Stimulated activated effector memory CD8-positive, alpha-beta T cell treated with anti-CD3 and anti-CD28 coated beads, Interleukin-12 subunit alpha, Interleukin-12 subunit beta, amount 100 ng/mL, for 72 hours (primary cell): ENCODE measurements around the gene CTBP2.
A peak's percentile ranks its signal among the peaks of the same experiment; 100 is the strongest.

Experiments
- ATAC-seq: fragments of 150-1000 bp; cut with Tn5 transposase; 2 replicates; pipeline ENCODE4 v1.10.0; 2021
- DNase-seq, 2 donors: peaks; one replicate each; pipeline ENCODE4 v3.0.0; 2021 to 2022; ENCODE audit warnings: low spot score in 2 of 2
- H3K27ac Mint-ChIP-seq: one replicate; pipeline ENCODE4 v1.8.0; 2022; ENCODE audit warnings: mild to moderate bottlenecking, mixed read lengths
- H3K36me3 Mint-ChIP-seq: one replicate; pipeline ENCODE4 v1.8.0; 2022; ENCODE audit warnings: mild to moderate bottlenecking, mixed read lengths
- H3K4me1 Mint-ChIP-seq: one replicate; pipeline ENCODE4 v1.8.0; 2022; ENCODE audit warnings: mixed read lengths
- H3K4me3 Mint-ChIP-seq: one replicate; pipeline ENCODE4 v1.8.0; 2022; ENCODE audit warnings: mild to moderate bottlenecking, mixed read lengths
- H3K9me3 Mint-ChIP-seq: one replicate; pipeline ENCODE4 v1.8.0; 2022; ENCODE audit warnings: mixed read lengths

Gene CTBP2

DNA sequence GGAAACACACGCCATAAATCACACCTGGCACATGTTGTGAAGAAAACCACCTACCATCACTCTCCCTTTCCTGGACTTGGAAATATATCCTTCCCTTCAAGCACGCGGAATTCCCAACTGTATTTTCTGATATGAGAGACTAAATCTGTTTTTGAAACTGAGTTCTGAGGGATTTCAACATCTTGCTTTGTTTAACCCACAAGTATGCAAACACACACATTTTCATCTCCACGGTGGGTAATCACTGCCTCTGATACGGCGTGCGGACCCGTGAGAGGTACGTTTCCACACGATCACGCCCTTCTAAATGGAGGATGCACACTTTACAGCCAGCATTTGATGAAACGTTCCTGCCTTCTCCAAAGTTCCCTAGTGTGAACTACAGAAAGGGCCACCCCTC lies 135.0 kb downstream of the CTBP2 start:
- no peak for DNase-seq
- Mint-ChIP-seq H3K4me3 (no peak overlapping the region), H3K27ac (no peak overlapping the region), H3K9me3 (no peaks in the 10 kb centered on the region), H3K4me1 (no peaks in the 10 kb centered on the region), H3K36me3 (no peaks in the 10 kb centered on the region)
- no peak for ATAC-seq

DNA sequence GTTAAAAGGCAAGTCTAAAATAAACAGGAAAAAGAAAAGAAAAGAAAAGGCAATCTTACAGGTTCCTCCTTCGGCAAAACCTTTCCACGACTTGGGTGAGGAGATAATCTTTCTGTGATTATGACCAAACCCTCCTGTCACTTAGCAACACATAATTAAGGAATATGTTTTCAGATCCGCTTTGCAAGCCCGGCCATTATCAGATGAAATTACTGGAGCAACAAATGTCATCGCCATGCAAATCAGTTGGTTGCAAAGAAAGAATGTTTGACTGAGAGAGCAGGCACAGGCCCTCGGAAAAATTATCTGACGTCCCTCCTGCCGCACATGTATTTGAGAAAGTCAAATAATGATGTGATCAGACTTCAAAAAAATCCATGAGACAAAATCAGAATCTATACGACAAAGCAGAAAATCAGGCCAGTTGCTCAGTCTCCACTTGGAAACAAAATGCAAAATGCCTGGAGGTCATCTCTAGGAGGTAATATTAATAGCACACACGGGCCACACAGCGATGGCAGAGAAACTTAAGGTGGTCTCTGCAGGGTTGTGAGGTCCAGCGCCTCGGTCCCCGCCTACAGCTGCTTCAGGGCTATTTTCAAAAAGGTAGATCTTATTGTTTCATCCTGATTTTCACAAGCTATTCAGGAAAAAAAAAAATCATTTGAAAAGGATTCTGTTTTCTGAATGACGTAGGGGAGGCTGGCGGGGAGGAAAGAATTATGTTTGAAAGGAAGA lies 135.7 kb downstream of the CTBP2 start:
- Mint-ChIP-seq H3K4me3 (no peak overlapping the region), H3K4me1 (no peaks in the 10 kb centered on the region), H3K9me3 (no peaks in the 10 kb centered on the region), H3K36me3 (no peaks in the 10 kb centered on the region), H3K27ac (no peak overlapping the region)
- ATAC-seq (no peak), DNase-seq (no peak)

DNA sequence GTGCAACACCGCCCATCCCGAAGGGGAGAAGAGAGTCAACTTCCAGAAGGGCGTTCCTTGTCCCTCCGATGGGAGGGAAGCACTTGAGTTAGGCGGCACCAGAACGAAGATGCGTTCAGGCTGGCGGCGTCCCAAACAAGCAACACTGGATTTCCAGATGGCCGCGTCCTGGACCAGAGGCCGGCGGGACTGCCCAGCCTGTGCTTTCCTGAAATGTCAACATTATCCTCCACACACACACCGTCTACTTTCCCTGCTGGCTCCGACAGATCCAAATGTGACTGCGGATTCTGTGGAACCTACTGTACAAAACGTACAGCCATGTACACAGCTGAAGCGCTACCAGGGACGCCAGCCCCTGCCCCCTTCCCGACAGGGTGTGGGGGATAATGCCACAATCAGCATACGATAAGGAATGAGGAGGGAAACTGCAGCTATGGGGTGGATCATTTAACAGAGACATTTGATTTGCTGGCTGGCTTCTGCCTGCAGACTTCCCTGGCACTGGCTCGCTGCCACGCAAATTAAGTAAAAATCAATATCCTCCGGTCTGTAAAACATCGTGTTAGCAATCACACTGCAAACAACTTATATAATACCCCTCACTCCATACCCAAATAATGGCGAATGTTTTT lies 136.4 kb downstream of the CTBP2 start:
- H3K27ac Mint-ChIP-seq, result no peak overlapping the region
- no peaks in the 10 kb centered on the region for H3K36me3 Mint-ChIP-seq
- no peaks in the 10 kb centered on the region for H3K4me1 Mint-ChIP-seq
- no peak for DNase-seq
- no peak overlapping the region for H3K4me3 Mint-ChIP-seq
- H3K9me3 Mint-ChIP-seq, result no peaks in the 10 kb centered on the region
- ATAC-seq, result no peak

DNA sequence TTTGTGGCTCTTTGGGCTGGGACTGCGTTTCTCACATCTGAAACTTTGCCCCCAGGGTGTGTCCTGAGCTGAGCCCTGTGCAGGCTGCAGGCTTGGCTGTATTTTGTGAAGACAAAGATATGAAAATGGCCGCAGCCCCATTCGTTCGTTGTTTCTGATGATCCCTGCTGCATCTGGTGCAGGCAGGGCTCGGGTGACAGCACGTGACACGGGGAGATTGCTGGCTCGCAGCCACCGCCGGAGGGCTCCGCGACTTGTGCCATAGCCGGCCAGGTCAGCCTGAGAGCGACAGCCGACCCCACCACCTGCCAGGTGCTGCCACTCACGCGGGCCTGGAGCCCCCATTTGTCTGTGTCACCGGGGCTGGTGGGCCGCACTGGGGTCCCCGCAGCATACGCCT lies 137.1 kb downstream of the CTBP2 start:
- Mint-ChIP-seq H3K36me3 (no peaks in the 10 kb centered on the region), H3K27ac (no peak overlapping the region), H3K4me1 (no peaks in the 10 kb centered on the region), H3K4me3 (no peak overlapping the region), H3K9me3 (no peaks in the 10 kb centered on the region)
- ATAC-seq (no peak), DNase-seq (no peak)

DNA sequence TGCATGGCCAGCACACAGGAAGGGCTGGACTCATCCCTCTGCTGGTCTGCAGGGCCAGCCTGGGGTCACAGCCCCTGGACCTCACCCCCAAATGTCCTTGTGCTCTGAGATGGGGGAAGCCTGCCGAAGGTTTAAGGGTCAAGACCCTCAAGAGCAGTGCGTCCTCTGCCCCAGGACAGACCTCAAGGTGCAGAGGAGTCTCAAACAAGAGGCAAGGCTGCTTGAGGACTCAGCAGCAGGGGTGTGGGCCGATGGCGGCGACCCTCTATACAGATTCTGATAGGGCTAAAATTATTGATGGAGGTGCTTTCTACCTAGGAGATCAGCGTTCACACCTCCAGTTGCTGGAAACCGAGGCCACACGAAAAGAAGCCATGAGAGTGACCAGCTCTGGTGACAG lies 137.7 kb downstream of the CTBP2 start:
- DNase-seq (no peak), ATAC-seq (no peak)
- Mint-ChIP-seq H3K27ac (no peak overlapping the region), H3K4me1 (no peaks in the 10 kb centered on the region), H3K9me3 (no peaks in the 10 kb centered on the region), H3K36me3 (no peaks in the 10 kb centered on the region), H3K4me3 (no peak overlapping the region)

DNA sequence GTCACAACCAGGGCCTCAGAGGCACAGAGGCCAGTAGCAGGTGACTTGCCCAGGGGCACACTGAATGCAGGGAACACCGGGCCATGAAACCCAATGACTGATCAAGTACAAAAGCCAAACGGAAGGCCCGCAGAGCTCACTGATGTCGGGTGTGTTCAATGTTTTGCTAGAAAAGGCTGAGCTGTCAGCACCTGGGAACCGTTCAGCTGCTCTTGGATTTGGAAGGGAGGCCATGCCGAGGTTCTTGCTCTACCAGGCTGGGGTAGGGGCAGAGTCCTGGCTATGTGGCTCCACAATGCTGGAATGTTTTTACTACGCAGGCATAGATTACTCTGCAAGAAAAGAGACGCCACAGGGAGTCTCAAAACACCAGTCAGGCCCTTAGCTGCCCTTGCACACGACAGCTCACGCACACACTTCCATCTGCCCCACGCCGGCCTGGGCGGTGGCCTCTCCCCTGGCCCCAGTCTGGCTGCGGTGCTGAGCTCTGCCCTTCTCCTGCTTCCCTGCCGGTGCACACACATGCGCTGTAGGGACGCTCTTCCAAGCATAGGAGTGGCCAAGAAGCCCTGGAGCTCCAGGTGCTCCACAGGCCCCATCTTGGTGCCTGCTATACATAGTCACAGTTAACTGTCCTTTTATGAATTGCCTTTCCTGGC lies 138.5 kb downstream of the CTBP2 start:
- Mint-ChIP-seq H3K4me3 (no peak overlapping the region), H3K4me1 (no peaks in the 10 kb centered on the region), H3K9me3 (no peaks in the 10 kb centered on the region), H3K36me3 (no peaks in the 10 kb centered on the region), H3K27ac (no peak overlapping the region)
- no peak for DNase-seq
- ATAC-seq, result no peak

DNA sequence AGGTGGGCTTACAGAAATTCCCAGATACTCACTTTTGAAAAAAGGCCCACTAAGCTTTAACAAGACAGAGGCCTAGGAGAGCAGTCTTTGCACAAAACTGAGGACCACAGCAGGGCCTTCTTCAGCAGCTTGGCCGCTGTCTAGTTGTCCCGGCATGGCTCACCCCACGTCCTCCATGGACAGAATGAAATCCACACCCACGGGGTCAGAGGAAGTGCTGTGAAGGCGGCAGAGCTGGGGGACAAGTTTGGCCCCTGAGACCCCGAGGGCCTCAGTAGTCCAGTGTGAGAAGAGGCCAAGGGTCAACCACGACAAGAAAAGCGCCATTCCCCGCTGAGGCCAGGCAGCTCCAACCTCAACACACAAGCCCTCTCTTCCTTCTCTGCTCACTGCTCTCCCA lies 139.5 kb downstream of the CTBP2 start:
- ATAC-seq (no peak), DNase-seq (no peak)
- no peak overlapping the region for H3K27ac Mint-ChIP-seq
- no peaks in the 10 kb centered on the region for H3K36me3 Mint-ChIP-seq
- H3K9me3 Mint-ChIP-seq, result no peaks in the 10 kb centered on the region
- H3K4me1 Mint-ChIP-seq, result no peaks in the 10 kb centered on the region
- no peak overlapping the region for H3K4me3 Mint-ChIP-seq

DNA sequence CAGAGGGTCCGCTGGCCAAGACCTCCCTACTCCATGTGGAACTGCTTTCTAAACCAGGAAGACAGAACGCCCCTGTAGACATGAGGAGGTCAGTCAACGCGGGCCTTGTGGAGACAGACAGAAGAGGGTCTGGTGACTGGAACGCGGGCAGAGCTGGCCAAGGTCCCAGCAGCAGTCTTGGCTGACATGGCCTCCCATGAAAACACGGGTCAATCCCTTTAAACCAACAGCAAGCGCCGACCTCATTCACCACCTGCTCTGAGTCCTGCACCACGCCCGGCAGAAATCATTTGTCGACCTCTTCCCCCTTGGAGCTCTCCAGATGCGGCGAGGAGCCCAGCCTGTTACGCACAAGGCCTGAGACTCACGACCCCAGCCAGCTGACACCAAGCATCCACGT lies 140.0 kb downstream of the CTBP2 start:
- no peak overlapping the region for H3K4me3 Mint-ChIP-seq
- ATAC-seq (no peak), DNase-seq (no peak)
- H3K27ac Mint-ChIP-seq, result no peak overlapping the region
- H3K4me1 Mint-ChIP-seq, result peaks cover 4% of the 10 kb centered on the region
- no peaks in the 10 kb centered on the region for H3K9me3 Mint-ChIP-seq
- H3K36me3 Mint-ChIP-seq, result no peaks in the 10 kb centered on the region

DNA sequence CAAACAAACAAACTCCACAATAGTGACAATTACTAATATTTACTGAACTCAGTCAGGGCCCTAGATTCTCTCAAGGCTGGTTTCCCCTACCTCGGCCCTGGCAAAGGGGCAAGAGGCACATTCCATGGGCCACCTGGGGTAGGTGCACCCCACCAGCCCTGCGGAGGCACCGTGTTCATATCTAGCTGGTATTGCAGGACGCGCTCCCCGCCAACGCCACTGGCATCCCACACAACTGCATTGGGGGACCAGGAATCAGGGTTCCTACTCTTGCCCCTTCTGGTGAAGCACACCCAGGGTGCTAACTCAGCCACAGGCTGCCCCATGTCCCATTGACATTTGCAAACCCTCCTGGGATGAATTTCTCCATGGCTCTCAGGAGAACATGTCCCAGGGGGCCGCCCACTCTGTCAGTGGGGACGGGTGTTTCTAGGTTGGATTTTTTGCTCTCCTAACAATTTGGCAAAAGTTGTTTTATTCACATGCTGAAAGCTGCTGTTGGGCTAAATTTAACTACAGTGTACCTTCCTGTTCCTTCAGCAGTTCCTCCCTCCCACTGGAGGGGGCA lies 141.7 kb downstream of the CTBP2 start:
- ATAC-seq, result no peak
- no peak for DNase-seq
- H3K36me3 Mint-ChIP-seq, result no peaks in the 10 kb centered on the region
- no peak overlapping the region for H3K4me3 Mint-ChIP-seq
- no peaks in the 10 kb centered on the region for H3K9me3 Mint-ChIP-seq
- H3K4me1 Mint-ChIP-seq, result peaks cover 16% of the 10 kb centered on the region
- H3K27ac Mint-ChIP-seq, result no peak overlapping the region

DNA sequence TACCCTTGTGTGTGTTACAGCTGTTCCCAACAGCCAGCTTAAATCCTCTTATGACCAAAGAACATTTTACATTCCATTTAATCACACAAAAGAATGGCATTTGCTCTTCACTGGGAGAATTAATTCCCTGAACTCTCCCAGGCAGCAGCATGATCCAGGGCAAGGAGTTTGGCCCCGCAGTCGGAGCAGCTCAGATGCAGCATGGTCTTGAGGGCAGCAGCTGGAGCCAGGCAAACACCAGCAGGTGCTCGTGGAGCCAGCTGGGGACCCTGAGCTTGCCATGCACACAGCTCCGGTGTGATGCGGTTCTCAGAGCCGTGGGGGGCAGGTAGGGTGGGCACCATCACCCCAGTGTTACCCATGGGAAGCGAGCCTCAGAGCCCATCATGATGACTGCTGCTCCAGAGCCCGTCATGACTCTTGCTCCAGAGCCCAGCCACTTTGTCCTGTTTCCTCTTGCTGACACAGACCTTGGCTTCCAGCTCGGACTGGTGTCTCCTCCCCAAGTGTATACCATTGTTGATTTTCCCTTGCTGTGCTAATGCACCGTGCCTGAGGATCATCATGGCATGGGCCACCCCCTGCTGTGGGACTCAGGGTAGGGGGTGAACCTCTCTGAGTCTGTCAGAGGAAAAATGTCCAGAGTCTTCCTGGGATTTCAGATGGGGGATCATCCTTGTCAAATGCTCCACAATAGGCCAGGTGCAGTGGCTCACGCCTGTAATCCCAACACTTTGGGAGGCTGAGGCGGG lies 142.6 kb downstream of the CTBP2 start:
- H3K36me3 Mint-ChIP-seq, result no peaks in the 10 kb centered on the region
- H3K4me3 Mint-ChIP-seq, result no peak overlapping the region
- no peaks in the 10 kb centered on the region for H3K9me3 Mint-ChIP-seq
- DNase-seq (no peak), ATAC-seq (no peak)
- H3K27ac Mint-ChIP-seq, result no peak overlapping the region
- H3K4me1 Mint-ChIP-seq, result peaks cover 16% of the 10 kb centered on the region

DNA sequence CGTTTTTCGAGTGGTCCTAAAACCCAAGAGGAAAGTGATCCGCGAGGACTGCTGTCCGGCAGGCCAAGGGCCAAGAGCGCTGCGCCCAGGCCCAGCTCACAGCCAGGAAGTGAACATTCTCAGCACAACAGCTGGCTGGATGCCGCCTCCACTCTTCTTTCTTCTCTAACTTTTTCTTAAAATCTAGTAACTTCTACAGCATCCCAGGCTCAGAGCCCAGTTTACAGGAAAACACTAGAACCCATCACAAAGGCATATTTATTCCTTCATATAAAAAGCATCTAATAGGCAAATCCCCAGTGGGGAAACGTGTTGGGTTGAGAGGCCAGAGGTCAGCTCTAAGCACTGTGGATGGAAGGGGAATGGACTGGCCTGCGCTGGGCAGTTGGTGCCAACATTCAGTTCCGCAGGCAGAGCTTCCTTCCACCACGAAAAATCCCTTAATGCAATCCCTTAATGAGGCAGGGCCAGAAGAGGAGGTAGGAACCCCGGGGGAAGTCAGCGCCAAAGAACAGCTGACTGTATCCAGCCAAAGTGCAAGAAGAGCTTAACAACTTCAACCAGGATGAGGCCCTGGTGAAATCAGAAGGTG lies 143.7 kb downstream of the CTBP2 start:
- ATAC-seq (no peak), DNase-seq (no peak)
- Mint-ChIP-seq H3K4me1 (peaks cover 16% of the 10 kb centered on the region), H3K27ac (no peak overlapping the region), H3K36me3 (no peaks in the 10 kb centered on the region), H3K4me3 (no peak overlapping the region), H3K9me3 (no peaks in the 10 kb centered on the region)

DNA sequence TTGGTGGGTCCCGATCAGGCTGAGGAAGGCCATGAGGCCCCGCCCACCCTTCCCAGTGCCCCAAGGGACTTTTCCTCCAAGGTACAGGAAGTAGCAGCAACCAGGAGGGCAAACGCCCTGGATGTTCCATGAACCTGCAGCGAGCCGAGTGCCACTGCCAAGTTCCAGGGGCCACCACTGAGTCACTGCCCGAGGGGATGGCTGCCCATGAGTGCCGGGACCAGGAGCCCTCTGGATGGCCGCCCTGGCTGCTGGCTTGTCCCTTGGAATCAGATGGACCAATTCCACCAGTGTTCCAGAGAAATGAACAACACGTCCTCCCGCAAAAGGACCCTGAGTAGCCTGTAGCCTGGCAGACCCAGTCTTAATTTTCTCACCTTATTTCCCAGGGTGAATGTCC lies 144.2 kb downstream of the CTBP2 start:
- Mint-ChIP-seq H3K27ac (no peak overlapping the region), H3K4me1 (peaks cover 16% of the 10 kb centered on the region), H3K9me3 (no peaks in the 10 kb centered on the region), H3K36me3 (no peaks in the 10 kb centered on the region), H3K4me3 (no peak overlapping the region)
- no peak for ATAC-seq
- DNase-seq, result no peak

DNA sequence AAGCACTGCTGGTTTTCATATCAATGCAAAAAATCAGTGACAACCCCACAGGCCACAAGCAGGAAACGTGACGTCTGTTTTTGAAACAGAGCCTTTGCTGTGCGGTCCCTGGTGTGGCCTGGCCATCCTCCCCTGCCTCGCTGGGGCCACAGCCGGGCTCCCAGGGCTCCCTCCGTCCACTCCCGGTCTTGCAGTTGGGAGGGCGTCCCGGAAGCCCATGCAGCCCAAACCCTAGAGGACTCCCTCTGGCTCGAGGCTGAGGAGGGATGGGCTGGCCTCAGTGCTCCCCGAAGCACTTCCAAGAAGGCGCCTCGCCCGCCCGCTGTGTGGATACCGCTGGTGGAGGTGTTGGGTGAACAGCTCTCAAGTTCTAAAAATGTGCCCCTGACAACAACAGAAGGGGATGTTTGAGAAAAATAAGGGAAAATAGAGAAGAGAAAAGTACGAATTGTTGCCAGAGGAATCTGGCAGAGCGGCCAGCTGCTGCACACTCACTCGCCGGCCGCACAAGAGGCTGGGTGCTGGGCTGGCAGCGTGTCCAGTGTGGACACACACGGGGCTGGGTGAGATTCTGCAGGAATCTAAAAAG lies 144.9 kb downstream of the CTBP2 start:
- no peak for DNase-seq
- Mint-ChIP-seq H3K9me3 (no peaks in the 10 kb centered on the region), H3K4me1 (peaks cover 16% of the 10 kb centered on the region), H3K36me3 (no peaks in the 10 kb centered on the region), H3K27ac (no peak overlapping the region), H3K4me3 (peak overlapping the region; percentile 33)
- ATAC-seq, result peak; percentile 70

DNA sequence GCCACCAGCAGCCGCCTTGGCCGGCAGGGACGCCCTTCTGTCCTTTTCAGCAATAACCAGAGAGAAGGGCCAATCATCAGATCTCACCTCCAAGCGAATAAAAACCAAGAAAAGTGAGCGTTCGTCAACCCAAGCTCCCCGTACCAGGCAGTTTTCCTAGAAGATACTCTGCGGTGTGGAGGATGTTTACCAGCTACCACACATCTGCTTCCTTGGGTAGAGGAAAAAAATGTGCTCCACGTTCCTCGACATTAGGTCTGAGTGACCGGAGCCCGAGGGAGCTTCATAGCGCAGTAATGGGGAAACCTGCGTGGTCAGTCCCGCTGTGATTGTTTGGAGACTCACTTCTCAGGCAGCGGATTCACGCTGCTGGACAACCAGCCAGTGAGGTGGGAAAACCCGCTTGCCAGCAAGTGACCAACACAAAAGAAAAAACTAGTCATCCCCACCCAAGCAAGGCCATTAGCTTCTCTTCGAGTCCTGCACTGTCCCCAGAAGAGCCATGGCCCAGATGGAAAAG lies 145.5 kb downstream of the CTBP2 start:
- Mint-ChIP-seq H3K9me3 (no peaks in the 10 kb centered on the region), H3K4me3 (peak overlapping the region; percentile 33), H3K27ac (no peak overlapping the region), H3K36me3 (no peaks in the 10 kb centered on the region), H3K4me1 (peaks cover 16% of the 10 kb centered on the region)
- DNase-seq (no peak), ATAC-seq (no peak)
